ENCODE data around the gene FBXL7. TPM values are rescaled to one million over a fixed set of nuclear protein-coding genes. Genes with fewer than 3 reads are reported as not detected.

FBXL7 gene
- total and polyA plus RNA-seq, 2 donors (not counting 1 experiment from before 2014, with no cell fraction given) = not detected

DNA sequence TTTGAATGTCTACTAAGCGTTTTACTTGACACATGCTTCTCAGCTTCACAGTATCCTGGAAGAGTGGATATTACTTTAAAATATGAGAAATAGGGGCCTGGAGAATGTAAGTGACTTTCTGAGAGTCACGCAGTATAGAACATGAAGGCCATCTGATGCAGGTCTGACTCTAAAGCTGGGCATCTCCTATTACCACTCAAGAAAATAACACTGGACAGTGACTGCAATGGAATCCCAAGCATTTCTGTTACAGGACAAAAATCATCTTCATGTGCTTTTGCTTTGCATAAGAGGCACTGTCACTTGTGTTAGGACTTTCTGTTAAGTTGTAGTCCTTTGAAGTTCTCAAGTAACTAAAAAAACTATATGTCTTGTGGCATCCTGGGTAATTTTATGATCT lies 335.5 kb downstream of the FBXL7 start:
- Histone ChIP-seq H3K27ac (ENCODE audit: low read length in 2 of 2) (no peak overlapping the region), H3K4me2 (replicated peaks; ENCODE audit: low read depth, low read length, poor library complexity, severe bottlenecking) (no peak overlapping the region), H3K4me1 (ENCODE audit: control insufficient read depth in 2 of 2, insufficient read depth in 2 of 2, low read length in 2 of 2) (no peaks in the 10 kb centered on the region), H3K9me3 (ENCODE audit: control extremely low read depth in 1 of 3, control insufficient read depth in 2 of 3, insufficient read depth in 1 of 3, low read length in 2 of 3) (peaks cover 0 to 5% (median 0%) of the 10 kb centered on the region in 3 donors), H3K36me3 (replicated peaks in 1 of 2; ENCODE audit: control extremely low read depth in 1 of 2, control insufficient read depth in 1 of 2, extremely low read depth in 1 of 2, insufficient read depth in 2 of 2, low read length in 1 of 2) (no peaks in the 10 kb centered on the region), H4K20me1 (ENCODE audit: control insufficient read depth, insufficient read depth, low read length, poor library complexity, severe bottlenecking) (no peaks in the 10 kb centered on the region), H3K9ac (ENCODE audit: low read length) (no peak overlapping the region), H3K79me2 (ENCODE audit: control insufficient read depth, insufficient read depth, low read length) (no peaks in the 10 kb centered on the region), H2AFZ (ENCODE audit: insufficient read depth, low read depth, low read length, poor library complexity, severe bottlenecking) (no peak overlapping the region), H3K4me3 (ENCODE audit: control extremely low read depth in 1 of 5, extremely low read depth in 1 of 5, insufficient read depth in 1 of 5, low read depth in 2 of 5, low read length in 4 of 5) (no peak overlapping the region), H3K27me3 (replicated peaks in 1 of 4; ENCODE audit: control extremely low read depth in 1 of 4, control insufficient read depth in 3 of 4, insufficient read depth in 4 of 4, low read length in 3 of 4) (no peaks in the 10 kb centered on the region)
- DNase-seq = no peak
- intact Hi-C loops (cut with micrococcal nuclease) = no loop called here
- Mint-ChIP-seq H3K27ac (no peak overlapping the region), H3K4me1 (no peaks in the 10 kb centered on the region), H3K4me3 (no peak overlapping the region), H3K27me3 (no peaks in the 10 kb centered on the region), H3K9me3 (ENCODE audit: insufficient read depth) (no peaks in the 10 kb centered on the region)
- TF ChIP-seq EZH2 (IDR thresholded peaks at IDR 0.05; ENCODE audit: borderline replicate concordance, insufficient read depth, low read depth, low read length, poor library complexity, severe bottlenecking) = no peak
- TF ChIP-seq, protein P1, sequence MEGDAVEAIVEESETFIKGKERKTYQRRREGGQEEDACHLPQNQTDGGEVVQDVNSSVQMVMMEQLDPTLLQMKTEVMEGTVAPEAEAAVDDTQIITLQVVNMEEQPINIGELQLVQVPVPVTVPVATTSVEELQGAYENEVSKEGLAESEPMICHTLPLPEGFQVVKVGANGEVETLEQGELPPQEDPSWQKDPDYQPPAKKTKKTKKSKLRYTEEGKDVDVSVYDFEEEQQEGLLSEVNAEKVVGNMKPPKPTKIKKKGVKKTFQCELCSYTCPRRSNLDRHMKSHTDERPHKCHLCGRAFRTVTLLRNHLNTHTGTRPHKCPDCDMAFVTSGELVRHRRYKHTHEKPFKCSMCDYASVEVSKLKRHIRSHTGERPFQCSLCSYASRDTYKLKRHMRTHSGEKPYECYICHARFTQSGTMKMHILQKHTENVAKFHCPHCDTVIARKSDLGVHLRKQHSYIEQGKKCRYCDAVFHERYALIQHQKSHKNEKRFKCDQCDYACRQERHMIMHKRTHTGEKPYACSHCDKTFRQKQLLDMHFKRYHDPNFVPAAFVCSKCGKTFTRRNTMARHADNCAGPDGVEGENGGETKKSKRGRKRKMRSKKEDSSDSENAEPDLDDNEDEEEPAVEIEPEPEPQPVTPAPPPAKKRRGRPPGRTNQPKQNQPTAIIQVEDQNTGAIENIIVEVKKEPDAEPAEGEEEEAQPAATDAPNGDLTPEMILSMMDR (IDR thresholded peaks at IDR 0.05) = no peak
- CTCF ChIA-PET = no interaction called here
- POLR2A ChIA-PET = no interaction called here
- ATAC-seq (ENCODE audit: low read depth) = no peak
- no CpG with 5 or more reads among the region's 2 CpGs for WGBS (ENCODE audit: insufficient coverage)

DNA sequence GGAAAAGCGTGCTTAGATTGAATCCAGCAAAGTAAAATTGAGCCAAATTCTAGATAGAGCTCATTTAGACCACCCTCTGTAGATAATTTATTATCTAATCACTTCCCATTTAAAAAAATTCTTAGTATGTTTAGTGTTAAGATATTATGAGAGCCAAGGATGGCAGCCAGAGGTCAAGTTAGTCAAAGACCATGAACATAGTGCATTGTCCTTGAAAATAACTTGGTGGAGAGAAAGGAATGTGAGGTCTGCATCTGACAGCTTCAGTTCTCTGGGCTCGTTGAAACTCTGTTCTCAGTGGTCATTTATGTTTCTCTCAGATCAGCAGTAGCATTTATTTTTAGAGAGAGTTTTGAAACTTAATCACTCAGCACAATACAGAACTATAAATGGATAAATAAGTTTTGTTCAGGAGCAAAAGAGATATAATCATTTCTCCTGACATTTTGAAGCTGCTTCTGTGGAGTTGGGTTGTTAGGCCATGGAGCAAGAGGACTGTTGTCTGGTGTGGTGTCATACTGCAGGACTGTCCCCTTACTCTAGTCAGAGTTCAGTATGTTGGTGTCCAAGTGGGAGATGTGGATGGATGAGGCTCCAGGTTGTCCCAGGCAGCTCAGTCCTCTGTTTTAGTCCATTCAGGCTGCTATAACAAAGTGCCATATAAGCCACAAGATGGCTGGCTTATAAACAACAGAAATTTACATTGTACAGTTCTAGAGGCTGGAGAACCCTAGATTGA lies 337.7 kb downstream of the FBXL7 start:
- H3K4me2 ChIP-seq (replicated peaks; ENCODE audit: low read depth, low read length, poor library complexity, severe bottlenecking) = no peak overlapping the region
- ChIA-PET CTCF (no interaction called here), POLR2A (no interaction called here)
- intact Hi-C loops (cut with micrococcal nuclease) = no loop called here
- TF ChIP-seq EZH2 (IDR thresholded peaks at IDR 0.05; ENCODE audit: borderline replicate concordance, insufficient read depth, low read depth, low read length, poor library complexity, severe bottlenecking) = no peak
- TF ChIP-seq, protein P1 (IDR thresholded peaks at IDR 0.05) = no peak
- Mint-ChIP-seq H3K27ac (no peak overlapping the region), H3K4me3 (no peak overlapping the region), H3K27me3 (no peaks in the 10 kb centered on the region), H3K9me3 (ENCODE audit: insufficient read depth) (peaks cover 4% of the 10 kb centered on the region), H3K4me1 (no peaks in the 10 kb centered on the region)
- H3K79me2 ChIP-seq (ENCODE audit: control insufficient read depth, insufficient read depth, low read length) = no peaks in the 10 kb centered on the region
- DNase-seq (no peak), ATAC-seq (ENCODE audit: low read depth) (no peak)
- H3K4me1 ChIP-seq (ENCODE audit: control insufficient read depth in 2 of 2, insufficient read depth in 2 of 2, low read length in 2 of 2) = no peaks in the 10 kb centered on the region
- H2AFZ ChIP-seq (ENCODE audit: insufficient read depth, low read depth, low read length, poor library complexity, severe bottlenecking) = no peak overlapping the region
- H3K27me3 ChIP-seq (replicated peaks in 1 of 4; ENCODE audit: control extremely low read depth in 1 of 4, control insufficient read depth in 3 of 4, insufficient read depth in 4 of 4, low read length in 3 of 4) = no peaks in the 10 kb centered on the region
- no peak overlapping the region for H3K4me3 ChIP-seq (ENCODE audit: control extremely low read depth in 1 of 5, extremely low read depth in 1 of 5, insufficient read depth in 1 of 5, low read depth in 2 of 5, low read length in 4 of 5)
- H3K9me3 ChIP-seq (ENCODE audit: control extremely low read depth in 1 of 3, control insufficient read depth in 2 of 3, insufficient read depth in 1 of 3, low read length in 2 of 3) = peaks cover 0 to 8% (median 2%) of the 10 kb centered on the region in 3 donors
- no peak overlapping the region for H3K9ac ChIP-seq (ENCODE audit: low read length)
- H4K20me1 ChIP-seq (ENCODE audit: control insufficient read depth, insufficient read depth, low read length, poor library complexity, severe bottlenecking) = no peaks in the 10 kb centered on the region
- no peak overlapping the region for H3K27ac ChIP-seq (ENCODE audit: low read length in 2 of 2)
- no peaks in the 10 kb centered on the region for H3K36me3 ChIP-seq (replicated peaks in 1 of 2; ENCODE audit: control extremely low read depth in 1 of 2, control insufficient read depth in 1 of 2, extremely low read depth in 1 of 2, insufficient read depth in 2 of 2, low read length in 1 of 2)
- no CpG with 5 or more reads among the region's 2 CpGs for WGBS (ENCODE audit: insufficient coverage)

Data from B cell (primary cell).